Measurements from ENCODE around the gene CACNA2D3.

CACNA2D3 gene

DNA sequence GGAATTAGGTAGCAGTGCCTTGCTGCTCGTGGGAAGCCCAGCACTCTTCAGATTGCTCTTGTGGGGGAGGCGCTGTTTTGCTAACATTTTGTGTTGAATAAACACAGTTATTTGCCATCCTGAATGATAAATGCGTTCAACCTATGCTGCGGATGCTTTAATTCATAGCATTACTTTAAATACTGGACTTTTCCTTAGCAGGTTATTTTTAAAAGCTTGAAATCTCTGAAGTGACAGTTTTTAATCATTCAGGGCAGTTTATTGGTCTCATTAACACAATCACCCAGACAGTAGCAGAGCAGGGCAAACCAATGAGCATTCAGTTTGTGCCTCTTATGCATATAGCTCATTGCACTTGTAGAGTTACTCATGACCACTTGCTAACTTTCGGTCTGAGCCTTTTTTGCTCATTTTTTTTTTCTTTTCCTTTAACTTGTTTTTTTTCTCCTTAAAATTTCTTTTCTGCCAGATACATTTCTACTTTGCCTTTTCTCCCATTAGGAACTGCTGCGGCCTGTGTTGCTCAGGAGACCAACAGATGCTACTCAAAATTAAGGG, 5.2 kb downstream of the CACNA2D3 start:
- DNase-seq = no peak

DNA sequence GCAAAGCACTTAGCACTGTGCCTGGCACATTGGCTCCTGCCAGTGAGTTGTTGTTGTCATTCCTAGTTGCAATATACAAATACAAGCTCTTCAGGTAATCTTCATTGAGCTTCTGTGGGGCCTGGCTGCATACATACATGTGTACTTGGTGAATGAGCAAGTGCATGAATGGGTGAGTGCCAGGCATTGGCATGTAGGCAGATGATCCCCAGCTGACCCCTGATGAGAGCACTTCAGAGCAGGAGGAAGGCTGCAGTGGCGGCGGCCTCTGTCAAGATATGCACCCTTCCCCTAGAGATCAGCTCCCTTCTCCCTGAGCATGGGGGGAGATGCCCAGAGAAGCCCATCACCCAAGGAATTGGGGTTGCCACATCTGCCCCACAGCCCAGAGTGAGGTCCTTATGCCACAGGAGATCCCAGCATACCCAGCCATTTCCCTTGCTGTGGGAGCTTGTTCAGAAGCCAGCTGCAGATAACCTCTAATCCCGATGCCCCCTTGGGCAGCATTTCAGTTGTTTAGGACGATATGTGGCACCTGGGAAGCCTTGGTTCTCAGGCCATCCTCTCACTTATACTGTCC, 8.8 kb downstream of the CACNA2D3 start:
- DNase-seq = no peak

DNA sequence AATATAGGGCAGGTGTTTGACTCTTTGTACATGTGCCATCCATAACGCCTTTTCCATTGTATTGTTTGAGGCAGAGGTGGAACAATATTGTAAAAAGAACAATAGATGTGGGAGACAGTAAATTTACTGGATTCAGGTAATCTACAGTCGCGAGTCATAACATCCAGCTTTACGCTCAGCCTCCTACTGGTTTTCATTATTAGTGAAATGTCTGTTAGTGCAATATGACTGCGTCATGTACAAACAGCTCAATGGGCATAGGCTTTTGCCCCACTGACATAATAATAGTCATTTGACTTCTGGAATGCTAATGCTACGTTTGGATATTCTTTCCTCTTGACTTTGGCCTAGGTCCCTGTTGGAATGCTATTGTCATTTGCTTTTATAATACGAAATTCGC, 9.5 kb downstream of the CACNA2D3 start:
- DNase-seq = no peak

DNA sequence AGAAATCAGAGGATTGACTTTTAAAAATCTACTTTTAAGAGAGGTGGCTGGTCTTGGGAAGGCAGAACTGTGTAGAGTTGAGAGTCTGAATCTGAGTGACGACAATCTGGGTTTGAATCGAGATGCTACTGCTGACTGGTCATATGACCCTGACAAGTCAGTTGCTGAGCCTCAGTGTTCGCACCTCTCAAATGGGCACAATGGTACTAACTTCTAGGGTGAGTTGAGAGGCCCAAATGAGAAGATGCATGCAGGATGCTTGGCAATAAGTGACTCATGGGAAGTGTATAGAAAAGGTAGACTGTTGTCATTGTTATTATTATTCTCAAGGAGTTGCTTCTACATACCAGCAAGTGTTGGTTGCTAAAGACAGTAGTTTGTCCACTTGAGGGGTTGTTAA, 10.3 kb downstream of the CACNA2D3 start:
- no peak for DNase-seq

DNA sequence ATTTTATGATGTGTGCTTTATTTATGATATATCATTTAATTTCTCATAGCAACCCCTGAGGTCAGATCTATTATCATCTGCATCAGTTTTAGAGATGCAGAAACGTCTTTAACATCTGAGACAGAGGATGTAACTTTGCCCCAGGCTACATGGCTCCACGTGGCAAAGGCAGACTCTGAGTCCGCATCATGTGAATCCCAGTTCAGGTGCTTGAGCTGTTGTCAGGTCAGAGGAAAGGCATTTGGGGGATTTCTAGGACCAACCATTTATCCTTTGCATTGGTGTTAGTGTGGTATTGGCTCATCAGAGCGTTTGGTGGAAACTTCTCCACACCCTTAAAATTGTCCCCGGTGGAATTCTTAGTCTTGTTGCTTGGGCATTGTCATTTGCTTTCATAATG, 10.8 kb downstream of the CACNA2D3 start:
- DNase-seq = no peak

DNA sequence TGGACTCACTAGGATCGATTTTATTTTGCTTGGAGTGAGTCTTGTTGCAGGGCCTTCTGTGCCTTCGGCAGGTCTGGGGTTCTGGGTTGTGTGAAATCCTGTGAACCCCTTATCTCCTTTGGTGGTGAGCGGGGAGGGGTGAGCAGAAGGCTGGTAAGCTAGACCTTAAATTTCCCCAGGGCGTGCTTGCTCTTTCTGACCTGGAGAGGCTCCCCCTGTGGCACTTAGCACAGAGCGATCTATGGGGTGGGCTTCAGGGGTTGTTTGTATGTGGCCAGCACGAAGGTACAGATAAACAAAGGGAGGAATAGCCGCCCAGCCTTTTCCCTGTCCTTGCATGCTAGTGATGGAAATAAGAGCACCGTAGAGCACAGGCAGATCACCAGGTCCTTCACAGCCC, 11.8 kb downstream of the CACNA2D3 start:
- no peak for DNase-seq

DNA sequence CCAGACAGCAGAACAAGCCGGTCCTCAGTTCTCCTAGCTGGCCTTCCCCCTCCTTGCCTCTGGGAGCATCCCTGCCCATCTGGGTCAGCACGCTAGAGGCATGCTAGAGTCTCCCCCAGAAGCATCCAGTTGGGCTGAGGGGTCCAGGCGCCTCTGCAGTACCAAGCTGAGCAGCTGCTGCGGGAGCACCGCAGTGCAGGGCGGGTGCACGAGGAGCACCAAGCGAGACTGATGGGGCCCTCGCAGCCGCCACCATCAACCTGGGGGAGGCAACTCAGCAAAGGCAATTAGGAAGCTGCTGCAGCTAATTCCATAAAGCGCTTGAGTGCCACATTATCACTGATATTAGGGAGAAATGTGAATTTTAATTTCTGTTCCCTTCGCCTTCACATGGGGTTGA, 12.4 kb downstream of the CACNA2D3 start:
- DNase-seq = no peak

DNA sequence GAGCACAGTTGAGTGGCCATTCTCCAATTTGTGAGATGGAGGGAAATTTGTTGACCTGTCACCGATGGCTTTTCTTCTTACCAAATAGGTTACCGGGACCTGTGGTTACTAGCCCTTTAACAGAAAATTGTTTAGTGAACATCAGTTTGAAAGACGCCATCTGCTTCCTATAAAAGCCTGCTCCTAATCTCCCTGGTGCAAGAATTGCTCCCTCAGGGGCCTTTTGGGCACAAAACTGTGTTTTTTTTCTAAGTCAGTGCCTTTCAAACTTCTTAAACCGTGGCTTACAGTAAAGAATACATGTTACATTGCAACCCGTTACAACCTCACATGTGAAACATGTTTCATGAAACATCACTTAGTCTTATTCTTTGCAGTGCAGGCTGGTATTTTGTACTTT, 15.0 kb downstream of the CACNA2D3 start:
- no peak for DNase-seq

DNA sequence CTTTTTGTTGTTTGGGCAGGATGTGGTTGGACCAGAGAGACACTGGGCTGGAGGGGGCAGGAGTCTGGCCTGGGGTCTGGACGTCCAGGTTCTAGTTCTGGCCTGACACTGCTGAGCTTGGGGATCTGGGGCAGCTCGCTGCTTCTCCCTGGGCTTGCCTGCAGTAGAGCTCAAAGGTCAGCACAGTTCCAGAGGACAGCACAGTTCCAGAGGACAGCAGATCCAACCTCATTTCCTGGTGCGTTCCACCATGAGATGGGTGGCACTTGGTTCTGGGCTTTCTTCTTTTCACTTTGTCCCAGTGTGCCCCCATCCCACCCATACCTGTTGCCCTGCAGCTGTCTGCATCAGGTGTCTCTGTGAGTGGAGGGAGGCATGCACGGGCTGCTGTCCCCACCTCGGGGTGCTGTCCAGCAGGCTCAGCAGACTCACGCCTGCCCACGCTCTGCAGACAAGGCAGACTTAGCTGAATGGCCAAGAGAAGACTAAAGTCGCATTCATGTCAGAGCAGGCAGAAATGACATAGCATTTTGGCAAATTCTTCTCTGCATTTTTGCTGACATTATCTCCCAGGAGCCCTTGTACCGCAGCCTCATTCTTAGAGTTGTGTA, 16.7 kb downstream of the CACNA2D3 start:
- DNase-seq = no peak

DNA sequence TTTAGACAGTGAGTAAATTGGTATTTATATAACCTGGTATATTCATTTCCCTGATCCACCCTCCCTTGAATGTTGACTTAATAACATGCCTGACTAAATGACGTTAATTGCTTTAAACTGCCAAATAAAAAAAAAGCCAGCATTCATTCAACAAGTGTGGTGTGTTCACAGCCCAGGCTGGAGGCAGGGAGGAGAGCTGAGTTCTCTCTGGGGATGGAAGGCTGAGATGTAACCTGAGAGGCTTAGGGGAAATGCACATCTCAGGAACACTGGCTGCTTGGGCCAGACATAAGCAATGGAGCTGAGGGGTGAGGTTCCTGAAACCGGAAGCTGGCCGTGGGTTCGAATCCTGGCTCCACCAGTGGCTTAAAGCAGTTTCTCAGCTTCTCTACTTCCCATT, 17.3 kb downstream of the CACNA2D3 start:
- DNase-seq = no peak

DNA sequence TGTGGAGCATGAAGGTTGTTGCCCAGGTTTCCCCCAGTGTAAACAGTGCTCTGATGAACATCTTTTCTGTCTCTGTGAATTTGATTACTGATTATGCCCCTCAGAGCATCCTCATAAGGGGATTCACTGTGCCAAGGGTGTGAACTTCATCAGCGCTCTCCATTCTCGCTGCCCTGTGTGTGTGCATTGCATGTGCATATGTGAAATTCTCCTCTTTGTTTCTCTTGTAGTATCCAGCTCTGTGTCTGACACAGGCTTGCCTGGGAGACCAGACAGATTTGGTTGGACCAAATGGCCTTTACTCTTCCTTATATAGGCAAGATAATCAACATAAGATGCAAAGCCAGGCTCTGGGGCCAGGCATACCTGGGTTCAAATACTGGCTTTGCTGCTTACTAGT, 21.9 kb downstream of the CACNA2D3 start:
- no peak for DNase-seq

DNA sequence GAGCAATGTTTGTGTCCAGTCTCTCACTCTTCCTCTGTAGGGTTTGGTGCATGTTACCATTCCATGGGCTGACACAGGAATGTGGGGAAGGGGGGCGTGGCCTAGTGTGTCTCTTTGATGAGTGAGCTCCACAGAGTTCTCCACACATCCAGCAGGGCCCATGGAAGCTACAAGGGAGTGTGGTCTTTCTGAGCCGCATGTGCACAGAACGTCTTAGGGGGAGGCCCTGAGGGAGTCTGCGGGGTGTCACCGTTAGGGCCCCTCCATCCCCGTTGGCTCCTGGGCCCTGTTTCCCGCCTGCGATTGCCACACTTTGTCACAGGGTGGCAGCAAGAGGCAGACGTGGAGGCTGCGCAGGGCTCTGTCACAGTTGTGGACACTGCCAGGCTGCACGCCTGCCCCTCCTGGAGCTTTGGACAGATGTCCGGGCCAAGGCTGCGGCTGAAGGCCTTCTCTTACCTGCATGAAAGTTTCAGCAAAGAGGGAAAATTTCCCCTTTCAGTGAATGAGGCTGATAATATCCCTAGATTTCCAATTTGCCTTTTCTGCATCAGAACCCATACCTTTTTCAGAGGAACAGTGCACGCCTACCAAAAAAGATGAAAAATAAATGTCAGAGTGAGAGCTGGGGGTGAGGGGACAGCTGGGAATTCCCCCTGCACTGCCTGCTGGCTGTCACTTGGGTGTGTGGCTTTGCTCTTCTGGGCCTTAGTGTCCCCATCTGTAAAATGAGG, 24.3 kb downstream of the CACNA2D3 start:
- DNase-seq = peak; percentile 9

DNA sequence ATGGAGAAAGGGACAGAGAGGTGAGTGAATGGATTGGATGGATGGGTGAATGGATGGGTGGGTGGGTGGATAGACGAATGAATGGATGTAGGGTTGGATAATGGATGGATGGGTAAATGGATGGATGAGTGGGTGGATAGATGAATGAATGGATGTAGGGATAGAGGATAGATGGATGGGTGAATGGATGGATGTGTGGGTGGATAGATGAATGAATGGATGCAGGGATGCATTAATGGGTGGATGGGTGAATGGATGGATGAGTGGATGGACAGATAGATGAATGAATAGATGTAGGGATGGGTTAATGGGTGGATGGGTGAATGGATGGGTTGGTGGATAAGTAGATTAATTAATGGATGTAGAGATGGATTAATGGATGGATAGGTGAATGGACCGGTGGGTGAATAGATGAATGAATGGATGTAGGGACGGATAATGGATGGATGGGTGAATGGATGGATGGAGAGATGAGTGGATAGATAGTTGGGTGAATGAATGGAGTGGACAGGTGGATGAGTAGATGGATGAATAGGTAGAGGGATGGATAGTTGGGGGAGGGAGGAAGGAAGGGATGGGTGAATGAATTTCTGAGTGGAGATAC, 28.6 kb downstream of the CACNA2D3 start:
- DNase-seq = no peak

DNA sequence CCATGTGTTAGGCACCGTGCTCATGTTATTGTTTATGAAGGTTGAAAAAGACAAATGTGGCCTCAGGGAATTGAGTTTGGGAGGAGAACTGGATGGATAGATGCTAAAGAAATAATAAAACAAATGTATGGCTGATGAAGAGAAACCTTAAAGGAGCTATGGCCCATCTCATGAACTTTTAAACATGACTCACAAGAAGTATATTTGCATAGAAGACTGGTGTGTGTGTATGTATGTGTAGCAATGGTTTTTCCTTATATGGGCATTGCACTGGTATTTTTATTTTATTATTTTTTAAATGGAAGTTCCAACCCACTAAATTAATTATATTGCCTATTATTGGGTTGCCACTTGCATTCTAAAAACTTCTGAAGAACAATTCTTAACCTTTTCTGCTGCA, 31.1 kb downstream of the CACNA2D3 start:
- no peak for DNase-seq

DNA sequence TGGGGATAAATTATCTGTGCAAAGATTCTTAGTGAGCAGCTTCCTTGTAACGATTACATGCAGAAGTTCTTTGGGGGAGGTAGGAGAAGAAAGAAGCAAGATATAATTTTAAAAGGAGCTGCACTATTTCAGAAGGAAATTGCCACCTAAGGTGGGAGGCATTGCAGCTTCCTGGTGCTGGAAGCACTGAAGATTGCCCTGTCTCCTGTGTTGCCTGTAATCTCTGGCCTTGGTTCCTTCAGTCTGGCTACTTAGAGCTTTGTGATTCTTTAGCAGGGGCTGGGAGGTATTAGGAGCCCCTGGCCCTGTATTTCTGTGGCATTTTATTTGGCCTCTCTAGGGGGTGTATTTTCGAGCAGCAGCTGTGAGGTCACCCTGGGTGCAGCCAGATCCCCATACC, 35.5 kb downstream of the CACNA2D3 start:
- DNase-seq = no peak

DNA sequence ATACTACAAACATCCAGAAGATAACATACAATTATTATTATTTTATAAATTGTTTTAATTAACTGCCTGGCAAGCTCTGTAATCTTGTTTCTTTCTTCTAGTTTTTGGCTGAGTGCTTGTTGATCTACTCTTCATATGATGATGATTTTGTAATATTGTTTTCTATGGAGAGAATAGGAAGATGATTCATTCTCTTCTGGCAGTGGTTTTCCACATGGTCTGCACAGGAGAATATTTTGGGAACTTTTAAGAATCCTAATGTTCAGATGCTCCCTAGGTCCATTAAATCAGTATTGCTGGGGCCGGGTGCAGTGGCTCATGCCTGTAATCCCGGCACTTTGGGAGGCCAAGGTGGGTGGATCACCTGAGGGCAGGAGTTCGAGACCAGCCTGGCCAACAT, 37.6 kb downstream of the CACNA2D3 start:
- no peak for DNase-seq

DNA sequence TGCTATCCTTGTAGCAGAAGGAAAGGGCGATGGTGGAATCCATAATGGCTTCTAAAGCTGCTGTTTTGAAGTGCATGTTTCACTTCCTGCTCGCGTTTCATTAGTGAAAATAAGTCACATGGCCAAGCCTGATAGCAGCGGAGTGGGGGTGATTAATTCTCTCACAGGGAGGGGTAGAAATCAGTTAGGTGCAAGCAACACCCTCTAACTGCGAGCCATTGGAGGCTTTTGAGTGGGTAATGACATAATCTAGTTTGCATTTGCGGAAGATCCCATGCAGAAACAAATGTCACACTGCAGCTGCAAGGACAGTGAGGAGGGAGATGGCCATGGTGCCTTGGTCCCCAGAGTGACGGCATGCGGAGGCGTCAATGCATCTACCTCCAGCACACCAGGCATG, 41.1 kb downstream of the CACNA2D3 start:
- DNase-seq = no peak

DNA sequence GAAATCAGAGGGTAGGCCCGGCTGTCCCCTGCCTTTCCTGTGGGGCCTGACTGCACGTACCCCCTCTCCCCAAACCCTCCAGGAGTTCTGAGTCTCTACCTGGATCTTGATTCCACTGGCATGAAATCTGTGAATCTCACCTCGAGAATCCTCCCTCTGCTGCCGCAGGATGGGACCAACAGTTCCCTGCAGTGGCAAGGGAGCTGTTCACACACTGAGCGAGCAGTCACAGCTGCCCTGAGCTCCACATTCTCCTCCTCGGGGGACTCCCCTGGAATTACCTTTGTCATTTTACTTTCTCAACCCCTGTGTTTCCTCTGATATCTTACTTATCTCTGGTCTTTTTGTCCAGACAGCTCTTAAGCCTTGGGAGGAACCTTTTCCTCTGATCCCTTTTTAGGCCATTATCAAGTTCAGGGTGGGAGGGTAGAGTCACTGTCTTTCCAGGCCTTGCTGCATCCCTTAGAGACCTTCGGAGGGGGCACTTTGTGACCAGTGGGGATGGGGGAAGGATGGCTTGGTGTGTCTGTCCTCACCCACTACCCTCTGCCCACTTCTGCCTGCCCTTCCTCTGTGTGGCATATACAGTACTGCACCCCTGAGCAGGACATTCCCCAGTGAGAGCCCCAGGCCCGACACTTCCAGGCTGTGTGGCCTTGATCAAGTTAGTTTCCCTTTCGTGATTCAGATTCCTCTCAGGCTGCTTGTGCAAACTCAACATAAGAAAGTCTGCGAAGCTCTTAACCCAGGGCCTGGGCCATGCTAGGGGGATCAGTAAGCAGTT, 42.0 kb downstream of the CACNA2D3 start:
- DNase-seq = no peak

DNA sequence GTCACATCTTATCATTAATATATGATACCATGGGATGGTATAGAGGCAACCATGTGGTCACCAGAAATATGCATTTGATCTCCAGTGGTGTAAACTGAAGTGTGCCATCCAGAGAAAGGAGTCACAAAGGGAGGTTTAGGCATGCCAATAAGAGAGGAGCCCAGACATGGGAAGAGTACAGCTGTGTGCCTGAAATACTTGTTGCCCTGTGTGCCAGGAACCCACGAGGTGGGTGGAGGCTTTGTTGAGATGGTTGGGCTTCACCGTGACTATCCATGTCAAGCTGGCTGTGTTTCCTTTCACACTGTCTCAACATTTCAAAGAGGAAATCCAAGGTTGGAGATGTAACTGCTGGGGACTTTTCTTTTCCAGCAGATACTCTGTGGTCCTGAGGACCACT, 43.5 kb downstream of the CACNA2D3 start:
- no peak for DNase-seq

DNA sequence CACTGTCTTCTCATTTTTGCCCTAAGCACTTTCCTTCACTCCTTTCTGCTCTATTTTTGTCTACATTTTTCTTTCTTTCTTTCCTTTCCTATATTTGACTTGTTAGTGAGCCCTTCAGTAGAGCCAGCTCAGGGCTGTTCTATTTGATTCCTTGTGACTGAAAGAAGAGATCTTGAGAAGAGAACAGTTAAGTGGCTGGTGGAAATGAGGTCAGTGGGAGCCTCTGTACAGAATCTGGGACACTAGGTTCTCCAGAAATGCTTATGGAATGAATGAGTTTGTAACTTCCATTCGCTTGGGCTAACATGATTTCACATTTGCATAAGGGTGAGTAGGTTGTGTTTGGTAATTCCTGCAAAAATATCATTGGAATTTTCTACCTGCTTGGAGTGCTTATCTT, 45.6 kb downstream of the CACNA2D3 start:
- no peak for DNase-seq

DNA sequence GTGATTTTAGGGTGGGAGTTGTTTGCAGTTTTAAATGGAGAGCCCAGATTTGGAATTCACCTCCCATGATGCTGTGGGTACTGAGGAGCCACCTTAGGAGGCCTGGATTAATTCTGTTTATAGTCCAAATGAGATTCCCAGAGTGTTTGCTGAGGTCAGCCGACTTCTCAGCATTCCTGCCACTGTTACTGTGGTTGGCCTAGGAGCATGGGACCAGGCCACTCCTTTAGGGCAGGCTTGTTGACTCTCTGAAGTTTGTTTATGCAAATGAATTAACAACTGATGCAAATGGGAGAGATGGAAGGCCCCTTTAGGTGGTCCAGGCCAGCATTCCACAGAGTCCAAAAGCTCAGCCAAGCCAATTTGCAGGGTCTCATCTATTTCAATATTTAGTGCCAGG, 46.1 kb downstream of the CACNA2D3 start:
- no peak for DNase-seq

DNA sequence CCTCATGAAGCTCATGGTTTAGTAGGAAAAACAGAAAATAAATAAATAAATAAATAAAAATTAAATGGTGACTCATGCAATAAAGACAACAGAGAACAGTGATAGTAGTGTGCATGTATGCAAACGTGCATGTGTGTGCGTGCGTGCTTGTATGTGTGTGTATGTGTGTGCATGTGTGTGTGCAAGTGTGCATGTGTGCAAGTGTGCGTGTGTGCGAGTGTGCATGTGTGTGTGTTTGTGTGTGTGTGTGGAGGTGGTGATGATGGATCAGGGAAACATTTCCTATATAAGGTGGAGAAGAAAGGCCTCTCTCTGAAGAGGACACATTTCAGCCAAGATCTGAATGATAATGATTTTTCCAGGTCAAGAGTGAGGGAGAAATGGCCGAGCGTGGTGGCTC, 47.2 kb downstream of the CACNA2D3 start:
- DNase-seq = no peak

DNA sequence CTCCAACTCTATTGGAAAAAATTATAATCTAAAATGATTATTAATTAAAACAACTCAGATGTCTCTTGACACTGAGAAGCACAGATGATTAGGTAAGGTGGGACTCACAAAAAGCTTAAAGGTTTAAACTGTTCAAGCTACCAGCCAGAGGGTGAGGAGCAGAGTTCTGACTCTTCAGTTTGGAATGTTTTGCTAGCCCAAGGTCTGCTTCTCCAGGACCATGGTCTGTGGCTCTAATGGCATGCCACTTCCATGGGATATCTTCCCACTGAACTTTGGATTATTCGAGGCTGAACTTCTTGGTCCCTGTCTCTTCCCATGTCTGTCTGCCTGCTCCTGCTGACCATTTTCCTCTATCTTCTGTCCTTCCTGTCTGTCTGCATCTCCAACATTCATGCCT, 49.2 kb downstream of the CACNA2D3 start:
- DNase-seq = no peak
